Adipocyte (in vitro differentiated cells): ENCODE measurements around the gene ARHGAP10.

Experiments used
- DNase-seq: peaks from one replicate; pipeline ENCODE4 v3.0.0-alpha.2; 2015; ENCODE audit warnings: low read depth
- H3K27me3 ChIP-seq: replicated peaks from 2 replicates; pipeline ENCODE4 v1.7.0; 2013; ENCODE audit warnings: mild to moderate bottlenecking, low read length, moderate library complexity; ENCODE audit not compliant: control insufficient read depth, insufficient read depth
- H3K36me3 ChIP-seq: 2 replicates; pipeline ENCODE4 v1.7.0; 2013; ENCODE audit warnings: low read length, mild to moderate bottlenecking, moderate library complexity; ENCODE audit not compliant: control insufficient read depth, insufficient read depth, severe bottlenecking
- H3K4me1 ChIP-seq: 2 replicates; pipeline ENCODE4 v1.7.0; 2013; ENCODE audit warnings: mild to moderate bottlenecking, low read length, moderate library complexity; ENCODE audit not compliant: control insufficient read depth, insufficient read depth
- H3K4me3 ChIP-seq: 2 replicates; pipeline ENCODE4 v1.7.0; 2013; ENCODE audit warnings: mild to moderate bottlenecking, low read length, moderate library complexity
- H3K9ac ChIP-seq: 2 replicates; pipeline ENCODE4 v1.7.0; 2013; ENCODE audit warnings: mild to moderate bottlenecking, low read length, moderate library complexity
- H3K9me3 ChIP-seq: 2 replicates; pipeline ENCODE4 v1.7.0; 2013; ENCODE audit warnings: mild to moderate bottlenecking, low read length, moderate library complexity; ENCODE audit not compliant: control insufficient read depth

Gene ARHGAP10

DNA sequence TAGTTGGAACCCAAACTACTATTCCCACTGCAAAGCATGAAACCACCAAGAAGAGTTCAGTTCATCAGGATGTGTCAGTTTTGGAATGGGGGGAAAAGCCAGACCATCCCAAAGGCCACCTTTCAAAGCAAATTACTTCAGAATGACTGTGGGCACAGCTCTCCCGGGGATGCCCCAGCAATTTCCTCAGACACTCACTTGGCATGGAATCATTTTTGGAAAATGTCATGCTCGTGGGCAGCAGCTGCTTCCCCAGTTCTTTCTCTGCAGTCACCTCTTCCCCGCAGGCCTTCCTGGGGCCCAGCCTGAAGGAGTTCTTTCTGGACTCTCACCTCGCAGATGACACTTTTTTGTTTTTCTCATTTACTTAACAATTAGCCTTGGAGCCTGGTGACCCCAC is 360.0 kb downstream of the ARHGAP10 start:
- no peaks in the 10 kb centered on the region for H3K27me3 ChIP-seq
- H3K36me3 ChIP-seq: no peaks in the 10 kb centered on the region
- H3K4me3 ChIP-seq: no peak overlapping the region
- no peaks in the 10 kb centered on the region for H3K9me3 ChIP-seq
- DNase-seq: no peak
- no peak overlapping the region for H3K9ac ChIP-seq
- H3K4me1 ChIP-seq: no peaks in the 10 kb centered on the region

GRCh38 chr4:148092316-148093014 is 360.6 kb downstream of the ARHGAP10 start:
- no peaks in the 10 kb centered on the region for H3K4me1 ChIP-seq
- no peaks in the 10 kb centered on the region for H3K36me3 ChIP-seq
- H3K4me3 ChIP-seq: no peak overlapping the region
- no peak for DNase-seq
- H3K9ac ChIP-seq: no peak overlapping the region
- H3K9me3 ChIP-seq: no peaks in the 10 kb centered on the region
- no peaks in the 10 kb centered on the region for H3K27me3 ChIP-seq

- H3K9ac ChIP-seq: no peak overlapping the region
- no peaks in the 10 kb centered on the region for H3K36me3 ChIP-seq
- no peak for DNase-seq
- no peaks in the 10 kb centered on the region for H3K9me3 ChIP-seq
- H3K4me3 ChIP-seq: no peak overlapping the region
- no peaks in the 10 kb centered on the region for H3K4me1 ChIP-seq
- H3K27me3 ChIP-seq: no peaks in the 10 kb centered on the region
Measured at GRCh38 chr4:148093065-148093464, 361.2 kb downstream of the ARHGAP10 start.

DNA sequence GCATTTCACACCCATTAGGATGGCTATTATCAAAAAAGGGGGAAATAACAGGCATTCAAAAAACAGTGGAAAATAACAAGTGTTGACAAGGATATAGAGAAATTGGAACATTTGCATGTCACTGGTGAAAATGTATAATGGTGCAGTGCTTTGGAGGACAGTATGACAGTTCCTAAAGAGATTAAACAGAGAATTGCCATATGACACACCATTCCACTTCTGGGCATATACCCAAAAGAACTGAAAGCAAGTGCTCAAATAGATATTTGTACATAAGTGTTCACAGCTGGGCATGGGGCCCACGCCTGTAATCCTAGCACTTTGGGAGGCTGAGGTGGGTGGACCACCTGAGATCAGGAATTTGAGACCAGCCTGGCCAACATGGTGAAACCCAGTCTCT is 362.3 kb downstream of the ARHGAP10 start:
- no peak for DNase-seq
- Histone ChIP-seq H3K4me3 (no peak overlapping the region), H3K36me3 (no peaks in the 10 kb centered on the region), H3K9me3 (no peaks in the 10 kb centered on the region), H3K4me1 (no peaks in the 10 kb centered on the region), H3K27me3 (no peaks in the 10 kb centered on the region), H3K9ac (no peak overlapping the region)

- H3K4me3 ChIP-seq: no peak overlapping the region
- H3K27me3 ChIP-seq: no peaks in the 10 kb centered on the region
- no peaks in the 10 kb centered on the region for H3K4me1 ChIP-seq
- no peaks in the 10 kb centered on the region for H3K36me3 ChIP-seq
- no peaks in the 10 kb centered on the region for H3K9me3 ChIP-seq
- H3K9ac ChIP-seq: no peak overlapping the region
- no peak for DNase-seq
Measured at GRCh38 chr4:148095346-148095923, 363.5 kb downstream of the ARHGAP10 start.

DNA sequence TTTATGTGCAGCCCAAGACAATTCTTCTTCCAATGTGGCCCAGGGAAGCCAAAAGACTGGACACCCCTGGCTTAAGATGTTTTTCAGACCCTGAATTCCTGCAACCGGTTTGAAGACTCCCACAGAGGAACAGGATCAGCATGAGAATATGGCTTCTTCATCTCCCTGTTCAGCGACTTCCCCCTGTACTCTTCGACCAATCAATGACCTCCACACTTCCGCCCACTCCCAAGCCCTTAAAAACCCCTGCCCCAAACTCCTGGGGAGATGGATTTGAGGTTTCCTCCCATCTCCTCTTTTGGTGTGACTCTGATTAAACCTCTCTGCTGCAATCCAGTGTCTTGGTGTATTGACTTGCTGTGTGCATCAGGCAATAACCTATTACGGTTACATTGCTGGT is 365.9 kb downstream of the ARHGAP10 start:
- Histone ChIP-seq H3K36me3 (no peaks in the 10 kb centered on the region), H3K27me3 (no peaks in the 10 kb centered on the region), H3K4me1 (no peaks in the 10 kb centered on the region), H3K9me3 (no peaks in the 10 kb centered on the region), H3K9ac (no peak overlapping the region), H3K4me3 (no peak overlapping the region)
- no peak for DNase-seq

DNA sequence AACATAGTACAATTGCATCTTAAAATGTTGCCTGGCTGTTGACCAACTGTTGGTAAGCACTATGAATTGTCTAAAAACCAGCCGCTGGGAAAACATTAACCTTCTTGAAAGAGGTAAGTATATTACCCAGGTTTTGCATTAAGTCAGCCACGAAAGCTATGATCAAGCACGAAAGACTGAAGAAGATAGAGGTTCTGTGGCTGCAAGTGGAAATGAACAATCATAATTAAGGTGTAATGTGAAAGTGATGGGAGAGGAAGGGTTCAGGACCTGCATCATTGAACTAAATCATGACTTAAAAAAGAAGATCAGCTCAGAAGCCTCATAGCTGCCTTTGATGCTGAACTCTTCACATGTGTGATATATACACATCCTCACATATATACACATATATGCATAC is 369.3 kb downstream of the ARHGAP10 start:
- Histone ChIP-seq H3K4me3 (no peak overlapping the region), H3K36me3 (no peaks in the 10 kb centered on the region), H3K9ac (no peak overlapping the region), H3K9me3 (no peaks in the 10 kb centered on the region), H3K4me1 (no peaks in the 10 kb centered on the region), H3K27me3 (no peaks in the 10 kb centered on the region)
- DNase-seq: no peak

- Histone ChIP-seq H3K9ac (no peak overlapping the region), H3K9me3 (peaks cover 3% of the 10 kb centered on the region), H3K4me1 (no peaks in the 10 kb centered on the region), H3K4me3 (no peak overlapping the region), H3K27me3 (no peaks in the 10 kb centered on the region), H3K36me3 (no peaks in the 10 kb centered on the region)
- no peak for DNase-seq
Measured at GRCh38 chr4:148101790-148102189, 369.9 kb downstream of the ARHGAP10 start.

GRCh38 chr4:148103597-148104355 is 371.9 kb downstream of the ARHGAP10 start:
- DNase-seq: no peak
- no peak overlapping the region for H3K9ac ChIP-seq
- no peaks in the 10 kb centered on the region for H3K27me3 ChIP-seq
- no peaks in the 10 kb centered on the region for H3K4me1 ChIP-seq
- H3K36me3 ChIP-seq: no peaks in the 10 kb centered on the region
- H3K4me3 ChIP-seq: no peak overlapping the region
- H3K9me3 ChIP-seq: peaks cover 3% of the 10 kb centered on the region

- Histone ChIP-seq H3K9ac (no peak overlapping the region), H3K36me3 (no peaks in the 10 kb centered on the region), H3K4me1 (peaks cover 11% of the 10 kb centered on the region), H3K4me3 (no peak overlapping the region), H3K9me3 (peaks cover 3% of the 10 kb centered on the region), H3K27me3 (no peaks in the 10 kb centered on the region)
- DNase-seq: no peak
Measured at GRCh38 chr4:148108766-148109165, 376.9 kb downstream of the ARHGAP10 start.

GRCh38 chr4:148109216-148109615 is 377.3 kb downstream of the ARHGAP10 start:
- H3K4me1 ChIP-seq: peaks cover 11% of the 10 kb centered on the region
- no peaks in the 10 kb centered on the region for H3K36me3 ChIP-seq
- H3K9me3 ChIP-seq: peaks cover 3% of the 10 kb centered on the region
- H3K4me3 ChIP-seq: no peak overlapping the region
- H3K27me3 ChIP-seq: no peaks in the 10 kb centered on the region
- DNase-seq: no peak
- H3K9ac ChIP-seq: no peak overlapping the region
